ENCODE measurements around the gene RPTOR. TPM values are rescaled to one million over a fixed set of nuclear protein-coding genes. Genes with fewer than 3 reads are reported as not detected.

RPTOR gene
- total RNA-seq, 3 donors from 2014 or later = 21.4 to 27.5 (median 23.6) TPM

DNA sequence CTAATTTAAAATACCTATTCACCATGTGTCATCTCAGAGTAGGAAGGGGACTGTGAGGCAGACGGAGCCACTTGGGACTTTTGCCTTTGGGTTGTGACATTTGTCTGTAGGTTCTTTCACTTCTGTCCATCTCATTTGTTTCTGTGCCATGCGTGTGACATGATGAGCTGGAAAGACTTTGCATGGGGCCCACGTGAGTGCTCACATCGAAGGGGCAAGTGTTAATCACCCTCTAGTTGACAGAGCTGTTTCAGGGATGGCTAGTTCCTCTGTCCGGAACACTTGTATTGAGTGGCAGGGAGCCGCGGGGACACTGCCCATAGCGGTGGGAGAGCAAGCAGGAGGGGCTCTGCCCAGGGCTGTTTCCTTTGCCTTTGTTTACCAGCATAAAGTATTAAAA is 112.0 kb downstream of the RPTOR start:
- no peak overlapping the region for H3K4me3 ChIP-seq
- H3K9me3 ChIP-seq = peaks cover 10 to 14% of the 10 kb centered on the region in 2 donors
- DNase-seq (ENCODE audit: low spot score in 2 of 2) = no peak
- TF ChIP-seq POLR2A (IDR thresholded peaks at IDR 0.05) (no peak), CTCF (IDR thresholded peaks at IDR 0.05) (no peak), POLR2AphosphoS5 (IDR thresholded peaks at IDR 0.05) (no peak)
- intact Hi-C loops (cut with DNase I; ENCODE audit: low total_unique reads) = no loop called here
- H3K4me1 ChIP-seq = no peaks in the 10 kb centered on the region
- H3K27me3 ChIP-seq = no peaks in the 10 kb centered on the region
- no peak overlapping the region for H3K27ac ChIP-seq
- H3K36me3 ChIP-seq = no peaks in the 10 kb centered on the region

- DNase-seq (ENCODE audit: low spot score in 2 of 2) = no peak
- H3K4me3 ChIP-seq = no peak overlapping the region
- no peaks in the 10 kb centered on the region for H3K36me3 ChIP-seq
- H3K27me3 ChIP-seq = no peaks in the 10 kb centered on the region
- no peak overlapping the region for H3K27ac ChIP-seq
- intact Hi-C loops (cut with DNase I; ENCODE audit: low total_unique reads) = no loop called here
- peaks cover 10 to 14% of the 10 kb centered on the region in 2 donors for H3K9me3 ChIP-seq
- no peaks in the 10 kb centered on the region for H3K4me1 ChIP-seq
- no peak for TF ChIP-seq POLR2AphosphoS5 (IDR thresholded peaks at IDR 0.05)
- TF ChIP-seq POLR2A (IDR thresholded peaks at IDR 0.05) = no peak
- no peak for TF ChIP-seq CTCF (IDR thresholded peaks at IDR 0.05)
Measured at GRCh38 chr17:80657561-80657960, 112.9 kb downstream of the RPTOR start.

DNA sequence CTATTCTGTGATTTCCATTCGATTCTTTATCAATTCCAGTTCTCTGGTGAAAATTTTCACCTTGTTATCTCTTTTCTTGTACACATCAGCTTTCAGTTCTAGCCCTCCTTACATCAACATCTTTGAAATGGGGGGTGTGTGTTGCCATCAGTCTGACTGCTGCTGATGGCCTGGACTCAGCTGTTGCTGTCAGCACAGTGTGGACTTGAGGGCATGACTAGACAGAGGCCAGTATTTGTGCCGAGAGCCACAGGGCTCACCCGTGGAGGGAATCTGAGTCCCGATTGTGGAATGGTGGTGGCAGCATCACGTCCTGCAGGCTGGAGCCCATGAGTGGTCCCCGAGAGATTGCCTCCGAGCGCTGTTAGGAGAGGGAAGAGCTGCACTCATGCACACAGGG is 114.2 kb downstream of the RPTOR start:
- H3K27ac ChIP-seq = no peak overlapping the region
- no peaks in the 10 kb centered on the region for H3K27me3 ChIP-seq
- no peak for DNase-seq (ENCODE audit: low spot score in 2 of 2)
- TF ChIP-seq CTCF (IDR thresholded peaks at IDR 0.05) (no peak), POLR2A (IDR thresholded peaks at IDR 0.05) (no peak), POLR2AphosphoS5 (IDR thresholded peaks at IDR 0.05) (no peak)
- H3K9me3 ChIP-seq = peaks cover 8 to 14% of the 10 kb centered on the region in 2 donors
- H3K4me3 ChIP-seq = no peak overlapping the region
- no peaks in the 10 kb centered on the region for H3K4me1 ChIP-seq
- intact Hi-C loops (cut with DNase I; ENCODE audit: low total_unique reads) = no loop called here
- H3K36me3 ChIP-seq = no peaks in the 10 kb centered on the region

GRCh38 chr17:80659651-80660050 is 115.0 kb downstream of the RPTOR start:
- H3K36me3 ChIP-seq = no peaks in the 10 kb centered on the region
- H3K4me1 ChIP-seq = no peaks in the 10 kb centered on the region
- intact Hi-C loops (cut with DNase I; ENCODE audit: low total_unique reads) = no loop called here
- peaks cover 7 to 14% of the 10 kb centered on the region in 2 donors for H3K9me3 ChIP-seq
- TF ChIP-seq POLR2AphosphoS5 (IDR thresholded peaks at IDR 0.05) (no peak), POLR2A (IDR thresholded peaks at IDR 0.05) (no peak), CTCF (IDR thresholded peaks at IDR 0.05) (no peak)
- H3K4me3 ChIP-seq = no peak overlapping the region
- H3K27me3 ChIP-seq = no peaks in the 10 kb centered on the region
- H3K27ac ChIP-seq = no peak overlapping the region
- DNase-seq (ENCODE audit: low spot score in 2 of 2) = no peak

- no peak overlapping the region for H3K4me3 ChIP-seq
- TF ChIP-seq POLR2A (IDR thresholded peaks at IDR 0.05) = no peak
- no peak for TF ChIP-seq CTCF (IDR thresholded peaks at IDR 0.05)
- TF ChIP-seq POLR2AphosphoS5 (IDR thresholded peaks at IDR 0.05) = no peak
- H3K36me3 ChIP-seq = no peaks in the 10 kb centered on the region
- intact Hi-C loops (cut with DNase I; ENCODE audit: low total_unique reads) = no loop called here
- no peaks in the 10 kb centered on the region for H3K4me1 ChIP-seq
- peaks cover 7 to 14% of the 10 kb centered on the region in 2 donors for H3K9me3 ChIP-seq
- no peaks in the 10 kb centered on the region for H3K27me3 ChIP-seq
- DNase-seq (ENCODE audit: low spot score in 2 of 2) = no peak
- no peak overlapping the region for H3K27ac ChIP-seq
Measured at GRCh38 chr17:80660527-80661198, 116.0 kb downstream of the RPTOR start.
